H9 (cell line): ENCODE data around the gene UTF1. TPM values are rescaled to one million over a fixed set of nuclear protein-coding genes. Genes with fewer than 3 reads are reported as not detected.

Experiments
- DNase-seq: peaks from one replicate; pipeline ENCODE4 v3.0.0-alpha.2; 2017
- H2AFZ ChIP-seq: one replicate; pipeline ENCODE4 v1.6.1; 2013; ENCODE audit warnings: mild to moderate bottlenecking, low read length, control low read depth, moderate library complexity
- H2AK5ac ChIP-seq: 2 replicates; pipeline ENCODE4 v1.6.1; 2013; ENCODE audit warnings: low read length, control low read depth, mixed read lengths; ENCODE audit not compliant: insufficient read length
- H2BK120ac ChIP-seq: one replicate; pipeline ENCODE4 v1.6.1; 2013; ENCODE audit warnings: low read depth, mild to moderate bottlenecking, low read length, control low read depth, inconsistent platforms; ENCODE audit not compliant: poor library complexity, severe bottlenecking
- H2BK12ac ChIP-seq: 2 replicates; pipeline ENCODE4 v1.6.1; 2013; ENCODE audit warnings: low read length, control low read depth, mixed read lengths, low read depth; ENCODE audit not compliant: insufficient read length
- H2BK15ac ChIP-seq: 2 replicates; pipeline ENCODE4 v1.6.1; 2013; ENCODE audit warnings: low read depth, low read length, control low read depth
- H2BK20ac ChIP-seq: one replicate; pipeline ENCODE4 v1.6.1; 2013; ENCODE audit warnings: low read depth, mild to moderate bottlenecking, low read length, control low read depth, inconsistent platforms; ENCODE audit not compliant: poor library complexity, severe bottlenecking
- H2BK5ac ChIP-seq: 2 replicates; pipeline ENCODE4 v1.6.1; 2013; ENCODE audit warnings: low read length, control low read depth, mixed read lengths; ENCODE audit not compliant: insufficient read length
- H3K14ac ChIP-seq: 2 replicates; pipeline ENCODE4 v1.6.1; 2013; ENCODE audit warnings: low read length, control low read depth; ENCODE audit not compliant: insufficient read depth
- H3K18ac ChIP-seq: 2 replicates; pipeline ENCODE4 v1.6.1; 2013; ENCODE audit warnings: low read depth, mild to moderate bottlenecking, mixed read lengths, low read length, control low read depth; ENCODE audit not compliant: insufficient read length
- H3K23ac ChIP-seq: 2 replicates; pipeline ENCODE4 v1.6.1; 2013; ENCODE audit warnings: low read length, control low read depth, mixed read lengths, low read depth; ENCODE audit not compliant: insufficient read length
- H3K23me2 ChIP-seq: 2 replicates; pipeline ENCODE4 v1.6.1; 2013; ENCODE audit warnings: low read depth, mild to moderate bottlenecking, mixed read lengths, low read length, control low read depth; ENCODE audit not compliant: insufficient read length, poor library complexity, severe bottlenecking
- H3K27ac ChIP-seq: 2 replicates; pipeline ENCODE4 v1.5.1; 2013; ENCODE audit warnings: low read length, control low read depth, mixed read lengths, low read depth; ENCODE audit not compliant: insufficient read length
- H3K27me3 ChIP-seq: 2 replicates; pipeline ENCODE4 v1.6.1; 2013; ENCODE audit warnings: low read length, control low read depth, inconsistent platforms; ENCODE audit not compliant: insufficient read depth
- H3K4ac ChIP-seq: 2 replicates; pipeline ENCODE4 v1.6.1; 2013; ENCODE audit warnings: low read depth, mild to moderate bottlenecking, control low read depth, inconsistent platforms, low read length, moderate library complexity
- H3K4me1 ChIP-seq: 2 replicates; pipeline ENCODE4 v1.6.1; 2013; ENCODE audit warnings: low read length, control low read depth, inconsistent platforms; ENCODE audit not compliant: insufficient read depth
- H3K4me2 ChIP-seq: 2 replicates; pipeline ENCODE4 v1.6.1; 2013; ENCODE audit warnings: low read length, control low read depth, mixed read lengths; ENCODE audit not compliant: insufficient read length, insufficient read depth
- H3K56ac ChIP-seq: 2 replicates; pipeline ENCODE4 v1.6.1; 2013; ENCODE audit warnings: low read depth, mild to moderate bottlenecking, mixed read lengths, low read length, control low read depth; ENCODE audit not compliant: insufficient read length
- H3K79me1 ChIP-seq: 2 replicates; pipeline ENCODE4 v1.6.1; 2013; ENCODE audit warnings: low read depth, mild to moderate bottlenecking, moderate library complexity, low read length, control low read depth, inconsistent platforms; ENCODE audit not compliant: insufficient read depth, poor library complexity, severe bottlenecking
- H3K79me2 ChIP-seq: 2 replicates; pipeline ENCODE4 v1.6.1; 2013; ENCODE audit warnings: low read length, control low read depth, inconsistent platforms; ENCODE audit not compliant: insufficient read depth
- H3K9ac ChIP-seq: 2 replicates; pipeline ENCODE4 v1.6.1; 2013; ENCODE audit warnings: low read length, control low read depth, mixed read lengths; ENCODE audit not compliant: insufficient read length; ENCODE audit errors: extremely low read depth
- H3K9me3 ChIP-seq: one replicate; pipeline ENCODE4 v1.6.1; 2013; ENCODE audit warnings: low read depth, low read length, inconsistent platforms; ENCODE audit not compliant: control insufficient read depth
- H3T11ph ChIP-seq: one replicate; pipeline ENCODE4 v1.6.1; 2013; ENCODE audit warnings: mild to moderate bottlenecking, low read length, control low read depth, inconsistent platforms
- H4K20me1 ChIP-seq: one replicate; pipeline ENCODE4 v1.6.1; 2013; ENCODE audit not compliant: control insufficient read depth, insufficient read length, insufficient read depth
- H4K5ac ChIP-seq: 2 replicates; pipeline ENCODE4 v1.6.1; 2013; ENCODE audit warnings: low read depth, mild to moderate bottlenecking, mixed read lengths, low read length, control low read depth; ENCODE audit not compliant: insufficient read length
- H4K8ac ChIP-seq: replicated peaks from 2 replicates; pipeline ENCODE4 v1.6.1; 2013; ENCODE audit warnings: low read length, control low read depth, mixed read lengths, low read depth; ENCODE audit not compliant: insufficient read length
- H4K91ac ChIP-seq: 2 replicates; pipeline ENCODE4 v1.6.1; 2013; ENCODE audit warnings: low read depth, mild to moderate bottlenecking, moderate library complexity, mixed read lengths, low read length, control low read depth; ENCODE audit not compliant: insufficient read length
- H3K27ac Mint-ChIP-seq, 3 experiments: 2 replicates in 2 of 3; 3 replicates in 1 of 3; pipeline ENCODE4 v1.8.0; 2020 to 2021; ENCODE audit warnings: mixed read lengths in 3 of 3, mild to moderate bottlenecking in 1 of 3, moderate library complexity in 1 of 3
- H3K27me3 Mint-ChIP-seq: 2 replicates; pipeline ENCODE4 v1.8.0; 2021; ENCODE audit warnings: low read depth, mild to moderate bottlenecking, moderate library complexity, mixed read lengths
- H3K36me3 Mint-ChIP-seq, 3 experiments: 2 replicates in 2 of 3; 3 replicates in 1 of 3; pipeline ENCODE4 v1.8.0; 2020 to 2021; ENCODE audit warnings: low read depth in 3 of 3, mixed read lengths in 3 of 3; ENCODE audit not compliant: insufficient read depth in 1 of 3
- H3K4me1 Mint-ChIP-seq, 2 experiments: 2 replicates each; pipeline ENCODE4 v1.8.0; 2020; ENCODE audit warnings: mixed read lengths in 2 of 2
- H3K4me3 Mint-ChIP-seq, 2 experiments: 2 replicates in 1 of 2; 3 replicates in 1 of 2; pipeline ENCODE4 v1.8.0; 2020 to 2021; ENCODE audit warnings: mild to moderate bottlenecking in 2 of 2, mixed read lengths in 2 of 2, moderate library complexity in 1 of 2
- H3K9me3 Mint-ChIP-seq, 2 experiments: 2 replicates in 1 of 2; 3 replicates in 1 of 2; pipeline ENCODE4 v1.8.0; 2020; ENCODE audit warnings: mild to moderate bottlenecking in 2 of 2, mixed read lengths in 2 of 2, moderate library complexity in 1 of 2
- CTCF ChIP-seq: fragments of 200-600 bp; sonication (generic); conservative IDR thresholded peaks from 3 replicates; pipeline ENCODE4 v1.8.0; 2021; ENCODE audit warnings: antibody characterized with exemption, mild to moderate bottlenecking
- WGBS: extraction: QIAGEN DNeasy Blood & Tissue Kit; methylation state at CpG from one replicate; pipeline ENCODE4 v1.1.7; 2013; ENCODE audit warnings: missing lambda C conversion rate, low lambda C conversion rate, mixed read lengths; ENCODE audit not compliant: insufficient read length; ENCODE audit errors: extremely low coverage; 5-methylcytosine and 5-hydroxymethylcytosine counted together
- total RNA-seq: library from RNA; stranded (reverse); gene quantifications from 2 replicates; pipeline ENCODE4 v1.2.1, GENCODE V29; 2021

UTF1 gene
- total RNA-seq, 1 experiment from 2014 or later = 31.5 TPM

- no peak overlapping the region for H3K56ac ChIP-seq
- no peak overlapping the region for H3K4ac ChIP-seq
- no peak overlapping the region for H3K18ac ChIP-seq
- DNase-seq = no peak
- no peaks in the 10 kb centered on the region for H4K20me1 ChIP-seq
- H2AK5ac ChIP-seq = no peak overlapping the region
- H3K9me3 ChIP-seq = no peaks in the 10 kb centered on the region
- H3K14ac ChIP-seq = no peak overlapping the region
- H3K4me3 Mint-ChIP-seq = no peak overlapping the region
- H2AFZ ChIP-seq = no peak overlapping the region
- no peak overlapping the region for H4K91ac ChIP-seq
- no peak overlapping the region for H3T11ph ChIP-seq
- H3K27me3 ChIP-seq = no peaks in the 10 kb centered on the region
- WGBS = no CpG with 5 or more reads among the region's 34 CpGs
- H3K27ac ChIP-seq = no peak overlapping the region
- H3K79me2 ChIP-seq = no peaks in the 10 kb centered on the region
- no peak overlapping the region for H3K9ac ChIP-seq
- no peak for TF ChIP-seq CTCF
- H3K4me2 ChIP-seq = no peak overlapping the region
- H4K8ac ChIP-seq = no peak overlapping the region
- H2BK15ac ChIP-seq = no peak overlapping the region
- peak overlapping the region in 1 of 3 experiments; percentile 52; a peak in 1 of 7 replicates for H3K27ac Mint-ChIP-seq
- no peaks in the 10 kb centered on the region for H3K4me1 Mint-ChIP-seq
- H3K36me3 Mint-ChIP-seq = peaks cover 8 to 30% (median 26%) of the 10 kb centered on the region in 3 experiments
- H2BK120ac ChIP-seq = no peak overlapping the region
- no peaks in the 10 kb centered on the region for H3K27me3 Mint-ChIP-seq
- peaks cover 5 to 7% of the 10 kb centered on the region in 2 experiments; a peak in 2 of 5 replicates for H3K9me3 Mint-ChIP-seq
- H3K4me1 ChIP-seq = no peaks in the 10 kb centered on the region
- H2BK20ac ChIP-seq = no peak overlapping the region
- H2BK12ac ChIP-seq = no peak overlapping the region
- no peak overlapping the region for H2BK5ac ChIP-seq
- no peak overlapping the region for H3K23ac ChIP-seq
- no peaks in the 10 kb centered on the region for H3K23me2 ChIP-seq
- H4K5ac ChIP-seq = no peak overlapping the region
- H3K79me1 ChIP-seq = no peaks in the 10 kb centered on the region
These were observed 43.5 kb upstream of the UTF1 start for GRCh38 chr10:133186416-133187090.
